GM23248 (cell line): ENCODE results near the gene TMEM151B.

Experiments used
- EZH2 ChIP-seq: fragments of 200-600 bp; sonication (generic); IDR thresholded peaks from 2 replicates; pipeline ENCODE4 v1.6.1; 2018; ENCODE audit warnings: antibody characterized with exemption, mild to moderate bottlenecking; ENCODE audit not compliant: insufficient read depth, poor library complexity, severe bottlenecking
- EZH2phosphoT487 ChIP-seq: fragments of 200-600 bp; sonication (generic); IDR thresholded peaks from 2 replicates; pipeline ENCODE4 v1.6.1; 2018; ENCODE audit warnings: antibody characterized with exemption, moderate library complexity, mild to moderate bottlenecking, low read depth; ENCODE audit not compliant: insufficient read depth

GRCh38 chr6:44235891-44236516, 34.2 kb upstream of the TMEM151B start:
- TF ChIP-seq EZH2 (no peak), EZH2phosphoT487 (no peak)
